SK-N-SH (cell line): ENCODE measurements around the gene ELF4.

ENCODE experiments used
- CTCF ChIP-seq: fragments of 200-600 bp; sonication (generic); IDR thresholded peaks from 2 replicates; pipeline ENCODE4 v1.6.1; 2017; ENCODE audit warnings: antibody characterized with exemption, mild to moderate bottlenecking, moderate library complexity
- EZH2phosphoT487 ChIP-seq: fragments of 200-600 bp; sonication (generic); IDR thresholded peaks from 2 replicates; pipeline ENCODE4 v1.6.1; 2017; ENCODE audit warnings: low read depth, mixed run types, mild to moderate bottlenecking, antibody characterized with exemption, moderate library complexity, borderline replicate concordance
- POLR2AphosphoS5 ChIP-seq: IDR thresholded peaks from 2 replicates; pipeline ENCODE4 v1.6.1; 2012; ENCODE audit warnings: low read depth, low read length
- RAD21 ChIP-seq: IDR thresholded peaks from 2 replicates; pipeline ENCODE4 v1.6.1; 2012; ENCODE audit warnings: mild to moderate bottlenecking, low read length
- TCF12 ChIP-seq: IDR thresholded peaks from 2 replicates; pipeline ENCODE4 v1.4.0; 2012

- TF ChIP-seq CTCF (no peak), TCF12 (no peak), RAD21 (no peak), POLR2AphosphoS5 (no peak), EZH2phosphoT487 (no peak)
Measured at GRCh38 chrX:130034178-130034577, 76.1 kb downstream of the ELF4 start.
